Measurements from ENCODE around the gene PTPA. TPM values are rescaled to one million over a fixed set of nuclear protein-coding genes. Genes with fewer than 3 reads are reported as not detected.

Gene PTPA
- total and polyA plus RNA-seq, 10 of the 15 experiments (the other 5 are each of a cell fraction or from before 2014, with no cell fraction given) = 1.6 to 111 (median 55.1) TPM

GRCh38 chr9:129141066-129142041 lies 30.1 kb downstream of the PTPA start:
- Histone ChIP-seq H4K20me1 (ENCODE audit: control insufficient read depth, insufficient read depth) (no peaks in the 10 kb centered on the region), H3K27ac (ENCODE audit: control insufficient read depth, insufficient read depth) (peak overlapping the region; percentile 100), H3K9ac (ENCODE audit: control insufficient read depth, insufficient read depth, low read length) (peak overlapping the region; percentile 95), H3K36me3 (ENCODE audit: control insufficient read depth in 2 of 2, insufficient read depth in 2 of 2, low read length in 1 of 2) (peaks cover 0 to 26% of the 10 kb centered on the region in 2 experiments; a peak in 3 of 4 replicates), H3K4me1 (ENCODE audit: control insufficient read depth, insufficient read depth, low read length) (peaks cover 43% of the 10 kb centered on the region), H3K4me2 (ENCODE audit: control insufficient read depth, insufficient read depth) (peak overlapping the region; percentile 100), H3K79me2 (ENCODE audit: control insufficient read depth, insufficient read depth, low read length) (peaks cover 7% of the 10 kb centered on the region), H3K9me3 (replicated peaks; ENCODE audit: control insufficient read depth, insufficient read depth, low read length) (no peaks in the 10 kb centered on the region), H2AFZ (ENCODE audit: control insufficient read depth, low read depth, low read length) (0 out of 2 replicates have a peak overlapping the region, but pooled peaks have one; percentile 15), H3K4me3 (peak overlapping the region; percentile 62; the same call in 1 of the 2 replicates), H3K27me3 (replicated peaks in 1 of 2; ENCODE audit: control insufficient read depth in 2 of 2, insufficient read depth in 2 of 2, low read length in 1 of 2) (no peaks in the 10 kb centered on the region)
- TSS peak; percentile 97 for BruUV-seq (replicated peaks)
- ChIA-PET RAD21 (ENCODE audit: unreplicated experiment) (interaction anchor here (0.6 to 7.8 kb wide), 18 partner anchors 8 to 484 kb away, joined by 3 to 197 read pairs (median 6); partner anchors contain the start of genes IER5L, NTMT1 and SH3GLB2), CTCF (interaction anchor here (0.6 to 11.0 kb wide), 26 partner anchors 8 to 597 kb away, joined by 3 to 273 read pairs (median 10); partner anchors contain the start of genes C9orf50, CRAT, DOLPP1 and IER5L), SMC1A (ENCODE audit: uncharacterized antibody, unreplicated experiment) (interaction anchor here (0.7 to 8.1 kb wide), 14 partner anchors 8 to 483 kb away, joined by 4 to 116 read pairs (median 9); partner anchors contain the start of genes C9orf50, IER5L and NTMT1), POLR2A (interaction anchor here (1.0 to 2.7 kb wide), 18 partner anchors 8 to 485 kb away, joined by 3 to 21 read pairs (median 5); partner anchors contain the start of genes CRAT, IER5L, NTMT1 and PTPA)
- peak; percentile 43 for ATAC-seq
- intact Hi-C loops (cut with micrococcal nuclease; ENCODE audit: unreplicated experiment) = loop anchor here (2.0 kb wide), 2 partner anchors 33 to 317 kb away; no protein-coding TSS in a partner anchor
- peak; percentile 71 for DNase-seq (ENCODE audit: low read depth, low spot score)
- WGBS (ENCODE audit: insufficient coverage, insufficient replicate concordance, low lambda C conversion rate, missing lambda C conversion rate) = 23% methylated on average over 13 of the region's 13 CpGs
- peak; percentile 95 for FAIRE-seq
- in situ Hi-C loops (cut with MboI) = no loop called here
- TF ChIP-seq MAX (IDR thresholded peaks at IDR 0.05; ENCODE audit: low read depth, low read length) (peak; percentile 45; the same call in 1 of the 2 replicates), MTA2 (IDR thresholded peaks at IDR 0.05; ENCODE audit: low read depth) (peak; percentile 68), NKRF (conservative IDR thresholded peaks at IDR 0.05) (0 out of 2 replicates have a peak, but pooled peaks have one; percentile 38), BRCA1 (IDR thresholded peaks at IDR 0.05; ENCODE audit: low read depth, low read length) (0 out of 2 replicates have a peak, but pooled peaks have one; percentile 16), SP1 (IDR thresholded peaks at IDR 0.05; ENCODE audit: low read depth, low read length) (peak; percentile 71), ATF7 (IDR thresholded peaks at IDR 0.05; ENCODE audit: low read depth) (peak; percentile 99), DPF2 (IDR thresholded peaks at IDR 0.05) (peak; percentile 84), CBFB (IDR thresholded peaks at IDR 0.05; ENCODE audit: low read depth) (peak; percentile 85), JUND (IDR thresholded peaks at IDR 0.05; ENCODE audit: low read depth, low read length) (no peak), BMI1 (IDR thresholded peaks at IDR 0.05; ENCODE audit: borderline replicate concordance) (0 out of 2 replicates have a peak, but pooled peaks have one; percentile 12), KLF5 (IDR thresholded peaks at IDR 0.05; ENCODE audit: partially characterized antibody) (peak; percentile 74), RUNX3 (IDR thresholded peaks at IDR 0.05; ENCODE audit: low read length) (peak; percentile 98), HSF1 (IDR thresholded peaks at IDR 0.05; ENCODE audit: low read depth, low read length) (peak; percentile 87; the same call in 1 of the 2 replicates), CREB1 (IDR thresholded peaks at IDR 0.05; ENCODE audit: low read depth) (peak; percentile 88)
- TF ChIP-seq, protein P1, sequence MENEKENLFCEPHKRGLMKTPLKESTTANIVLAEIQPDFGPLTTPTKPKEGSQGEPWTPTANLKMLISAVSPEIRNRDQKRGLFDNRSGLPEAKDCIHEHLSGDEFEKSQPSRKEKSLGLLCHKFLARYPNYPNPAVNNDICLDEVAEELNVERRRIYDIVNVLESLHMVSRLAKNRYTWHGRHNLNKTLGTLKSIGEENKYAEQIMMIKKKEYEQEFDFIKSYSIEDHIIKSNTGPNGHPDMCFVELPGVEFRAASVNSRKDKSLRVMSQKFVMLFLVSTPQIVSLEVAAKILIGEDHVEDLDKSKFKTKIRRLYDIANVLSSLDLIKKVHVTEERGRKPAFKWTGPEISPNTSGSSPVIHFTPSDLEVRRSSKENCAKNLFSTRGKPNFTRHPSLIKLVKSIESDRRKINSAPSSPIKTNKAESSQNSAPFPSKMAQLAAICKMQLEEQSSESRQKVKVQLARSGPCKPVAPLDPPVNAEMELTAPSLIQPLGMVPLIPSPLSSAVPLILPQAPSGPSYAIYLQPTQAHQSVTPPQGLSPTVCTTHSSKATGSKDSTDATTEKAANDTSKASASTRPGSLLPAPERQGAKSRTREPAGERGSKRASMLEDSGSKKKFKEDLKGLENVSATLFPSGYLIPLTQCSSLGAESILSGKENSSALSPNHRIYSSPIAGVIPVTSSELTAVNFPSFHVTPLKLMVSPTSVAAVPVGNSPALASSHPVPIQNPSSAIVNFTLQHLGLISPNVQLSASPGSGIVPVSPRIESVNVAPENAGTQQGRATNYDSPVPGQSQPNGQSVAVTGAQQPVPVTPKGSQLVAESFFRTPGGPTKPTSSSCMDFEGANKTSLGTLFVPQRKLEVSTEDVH (IDR thresholded peaks at IDR 0.05; ENCODE audit: low read depth, partially characterized antibody) = peak; percentile 64
